ENCODE measurements around the gene RNF181. TPM values are rescaled to one million over a fixed set of nuclear protein-coding genes. Genes with fewer than 3 reads are reported as not detected.
A peak's percentile ranks its signal among the peaks of the same experiment; 100 is the strongest.

Gene RNF181
- total and polyA plus RNA-seq, 2 of the 13 experiments (the other 11 are each of a cell fraction or from before 2014, with no cell fraction given), result 224 to 578 TPM

GRCh38 chr2:85584857-85585780 is 10.4 kb upstream of the RNF181 start (continued):
- TF ChIP-seq TP53 (CRISPR knock-in tag; conservative IDR thresholded peaks at IDR 0.05) (no peak), GATAD1 (CRISPR knock-in tag; IDR thresholded peaks at IDR 0.05) (peak; percentile 59), ZNF7 (CRISPR knock-in tag; IDR thresholded peaks at IDR 0.05) (no peak; the same call in 1 of the 2 replicates), CBX2 (IDR thresholded peaks at IDR 0.05; ENCODE audit: low read depth, low read length) (no peak), CBX2 (CRISPR knock-in tag; IDR thresholded peaks at IDR 0.05; ENCODE audit: low read depth) (peak; percentile 40; the same call in 1 of the 2 replicates), ZNF12 (CRISPR knock-in tag; IDR thresholded peaks at IDR 0.05) (peak; percentile 76), ZFP36 (IDR thresholded peaks at IDR 0.05; ENCODE audit: borderline replicate concordance, low read depth, low read length, partially characterized antibody) (peak; percentile 3), ATF1 (CRISPR knock-in tag; IDR thresholded peaks at IDR 0.05) (no peak), ZNF292 (CRISPR knock-in tag; IDR thresholded peaks at IDR 0.05; ENCODE audit: borderline replicate concordance, low read depth) (peak; percentile 88), ZNF839 (CRISPR knock-in tag; IDR thresholded peaks at IDR 0.05; ENCODE audit: borderline replicate concordance) (no peak; the same call in 1 of the 2 replicates), ZSCAN29 (CRISPR knock-in tag; conservative IDR thresholded peaks at IDR 0.05) (peak; percentile 93), MYC (CRISPR knock-in tag; IDR thresholded peaks at IDR 0.05; ENCODE audit: borderline replicate concordance) (no peak), FOXJ3 (CRISPR knock-in tag; IDR thresholded peaks at IDR 0.05; ENCODE audit: borderline replicate concordance) (peak; percentile 83; the same call in 1 of the 2 replicates), JUNB (CRISPR knock-in tag; IDR thresholded peaks at IDR 0.05; ENCODE audit: borderline replicate concordance) (no peak; the same call in 1 of the 2 replicates), TRIM24 (CRISPR knock-in tag; IDR thresholded peaks at IDR 0.05) (no peak), AGO1 (IDR thresholded peaks at IDR 0.05; ENCODE audit: low read depth, low read length, poor library complexity, severe bottlenecking) (no peak), NFIC (IDR thresholded peaks at IDR 0.05; ENCODE audit: low read length) (0 out of 2 replicates have a peak, but pooled peaks have one; percentile 68), FOSL2 (CRISPR knock-in tag; IDR thresholded peaks at IDR 0.05) (peak; percentile 99), DMAP1 (CRISPR knock-in tag; IDR thresholded peaks at IDR 0.05) (peak; percentile 72; the same call in 1 of the 2 replicates), ZZZ3 (CRISPR knock-in tag; IDR thresholded peaks at IDR 0.05; ENCODE audit: borderline replicate concordance) (0 out of 2 replicates have a peak, but pooled peaks have one; percentile 90)
- TF ChIP-seq, protein P1, sequence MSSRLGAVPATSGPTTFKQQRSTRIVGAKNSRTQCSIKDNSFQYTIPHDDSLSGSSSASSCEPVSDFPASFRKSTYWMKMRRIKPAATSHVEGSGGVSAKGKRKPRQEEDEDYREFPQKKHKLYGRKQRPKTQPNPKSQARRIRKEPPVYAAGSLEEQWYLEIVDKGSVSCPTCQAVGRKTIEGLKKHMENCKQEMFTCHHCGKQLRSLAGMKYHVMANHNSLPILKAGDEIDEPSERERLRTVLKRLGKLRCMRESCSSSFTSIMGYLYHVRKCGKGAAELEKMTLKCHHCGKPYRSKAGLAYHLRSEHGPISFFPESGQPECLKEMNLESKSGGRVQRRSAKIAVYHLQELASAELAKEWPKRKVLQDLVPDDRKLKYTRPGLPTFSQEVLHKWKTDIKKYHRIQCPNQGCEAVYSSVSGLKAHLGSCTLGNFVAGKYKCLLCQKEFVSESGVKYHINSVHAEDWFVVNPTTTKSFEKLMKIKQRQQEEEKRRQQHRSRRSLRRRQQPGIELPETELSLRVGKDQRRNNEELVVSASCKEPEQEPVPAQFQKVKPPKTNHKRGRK (CRISPR knock-in tag; IDR thresholded peaks at IDR 0.05), result peak; percentile 55; the same call in 1 of the 2 replicates
- TF ChIP-seq, protein P2, sequence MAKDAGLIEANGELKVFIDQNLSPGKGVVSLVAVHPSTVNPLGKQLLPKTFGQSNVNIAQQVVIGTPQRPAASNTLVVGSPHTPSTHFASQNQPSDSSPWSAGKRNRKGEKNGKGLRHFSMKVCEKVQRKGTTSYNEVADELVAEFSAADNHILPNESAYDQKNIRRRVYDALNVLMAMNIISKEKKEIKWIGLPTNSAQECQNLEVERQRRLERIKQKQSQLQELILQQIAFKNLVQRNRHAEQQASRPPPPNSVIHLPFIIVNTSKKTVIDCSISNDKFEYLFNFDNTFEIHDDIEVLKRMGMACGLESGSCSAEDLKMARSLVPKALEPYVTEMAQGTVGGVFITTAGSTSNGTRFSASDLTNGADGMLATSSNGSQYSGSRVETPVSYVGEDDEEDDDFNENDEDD (CRISPR knock-in tag; IDR thresholded peaks at IDR 0.05; ENCODE audit: borderline replicate concordance), result peak; percentile 57; the same call in 1 of the 2 replicates
- TF ChIP-seq, protein P3, sequence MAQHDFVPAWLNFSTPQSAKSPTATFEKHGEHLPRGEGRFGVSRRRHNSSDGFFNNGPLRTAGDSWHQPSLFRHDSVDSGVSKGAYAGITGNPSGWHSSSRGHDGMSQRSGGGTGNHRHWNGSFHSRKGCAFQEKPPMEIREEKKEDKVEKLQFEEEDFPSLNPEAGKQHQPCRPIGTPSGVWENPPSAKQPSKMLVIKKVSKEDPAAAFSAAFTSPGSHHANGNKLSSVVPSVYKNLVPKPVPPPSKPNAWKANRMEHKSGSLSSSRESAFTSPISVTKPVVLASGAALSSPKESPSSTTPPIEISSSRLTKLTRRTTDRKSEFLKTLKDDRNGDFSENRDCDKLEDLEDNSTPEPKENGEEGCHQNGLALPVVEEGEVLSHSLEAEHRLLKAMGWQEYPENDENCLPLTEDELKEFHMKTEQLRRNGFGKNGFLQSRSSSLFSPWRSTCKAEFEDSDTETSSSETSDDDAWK (CRISPR knock-in tag; IDR thresholded peaks at IDR 0.05), result no peak
